GM12878 (cell line): ENCODE measurements around the gene GNAQ. TPM values are rescaled to one million over a fixed set of nuclear protein-coding genes. Genes with fewer than 3 reads are reported as not detected.

ENCODE experiments used
- ATAC-seq: fragments of 200-7000 bp; cut with Tn5 transposase; 3 replicates; pipeline ENCODE4 v1.9.1; 2020; ENCODE audit warnings: mild to moderate bottlenecking, moderate library complexity
- BruUV-seq: library from RNA; stranded (reverse); fragments of 400-500 nt; replicated peaks from 2 replicates; lab custom pipeline; 2021; lab: Mats Ljungman, UMichigan
- CTCF ChIA-PET: fragments of 300-600 bp; sonication (Branson Sonifier 250); formaldehyde crosslinking; extraction: SDS; loops from one replicate; lab custom pipeline; 2021; ENCODE audit warnings: inconsistent platforms; lab: Yijun Ruan, JAX
- POLR2A ChIA-PET: fragments of 350-600 bp; formaldehyde crosslinking; extraction: SDS; loops from one replicate; lab custom pipeline; 2021; ENCODE audit warnings: inconsistent platforms; lab: Charles Lee
- RAD21 ChIA-PET: fragments of 300-600 bp; sonication (Branson Sonifier 250); formaldehyde crosslinking; loops from one replicate; lab custom pipeline; 2023; ENCODE audit warnings: antibody characterized with exemption; ENCODE audit not compliant: unreplicated experiment; lab: Charles Lee
- SMC1A ChIA-PET: fragments of 300-600 bp; sonication (Branson Sonifier 250); formaldehyde crosslinking; loops from one replicate; lab custom pipeline; 2023; ENCODE audit not compliant: unreplicated experiment, uncharacterized antibody; lab: Charles Lee
- DNase-seq: peaks from one replicate; pipeline ENCODE4 v3.0.0-alpha.2; 2011; ENCODE audit warnings: low read depth, low spot score
- FAIRE-seq: peaks from 3 replicates; lab custom pipeline; 2011; peaks lifted over from hg19 to GRCh38; lab: Jason Lieb, UNC
- H2AFZ ChIP-seq: 2 replicates; pipeline ENCODE4 v1.6.0; 2011; ENCODE audit warnings: low read depth, low read length, control low read depth; ENCODE audit not compliant: control insufficient read depth
- H3K27ac ChIP-seq: 2 replicates; pipeline ENCODE4 v1.5.1; 2011; ENCODE audit warnings: control low read depth; ENCODE audit not compliant: control insufficient read depth, insufficient read depth
- H3K27me3 ChIP-seq, 2 experiments: replicated peaks in 1 of 2; 2 replicates each; pipeline versions ENCODE4 v1.6.0 to v1.6.1; 2011; ENCODE audit warnings: low read length in 1 of 2; ENCODE audit not compliant: control insufficient read depth in 2 of 2, insufficient read depth in 2 of 2
- H3K36me3 ChIP-seq, 2 experiments: 2 replicates each; pipeline ENCODE4 v1.5.1; 2011; ENCODE audit warnings: low read length in 1 of 2; ENCODE audit not compliant: control insufficient read depth in 2 of 2, insufficient read depth in 2 of 2
- H3K4me1 ChIP-seq: 2 replicates; pipeline ENCODE4 v1.6.1; 2011; ENCODE audit warnings: mild to moderate bottlenecking, low read length, moderate library complexity, mixed read lengths; ENCODE audit not compliant: control insufficient read depth, insufficient read depth
- H3K4me2 ChIP-seq: 2 replicates; pipeline ENCODE4 v1.6.0; 2011; ENCODE audit warnings: control low read depth; ENCODE audit not compliant: control insufficient read depth, insufficient read depth
- H3K4me3 ChIP-seq: fragments of 200-600 bp; sonication (generic); 2 replicates; pipeline ENCODE4 v1.5.1; 2016
- H3K79me2 ChIP-seq: 2 replicates; pipeline ENCODE4 v1.6.0; 2011; ENCODE audit warnings: low read length; ENCODE audit not compliant: control insufficient read depth, insufficient read depth
- H3K9ac ChIP-seq: 2 replicates; pipeline ENCODE4 v1.8.0; 2011; ENCODE audit warnings: low read length, control low read depth, mixed read lengths; ENCODE audit not compliant: control insufficient read depth, insufficient read depth
- H3K9me3 ChIP-seq: replicated peaks from 3 replicates; pipeline ENCODE4 v1.5.1; 2011; ENCODE audit warnings: mild to moderate bottlenecking, low read length; ENCODE audit not compliant: control insufficient read depth, insufficient read depth
- H4K20me1 ChIP-seq: 2 replicates; pipeline ENCODE4 v1.6.0; 2011; ENCODE audit not compliant: control insufficient read depth, insufficient read depth
- CBX3 ChIP-seq: fragments of 200-600 bp; sonication (generic); IDR thresholded peaks from 2 replicates; pipeline ENCODE4 v1.6.1; 2016; ENCODE audit warnings: low read depth, borderline replicate concordance
- MXI1 ChIP-seq: fragments of 150-350 bp; IDR thresholded peaks from 2 replicates; pipeline ENCODE4 v1.6.1; 2011; ENCODE audit warnings: low read depth, mild to moderate bottlenecking, inconsistent platforms, low read length, improper control_type of control experiment
- PML ChIP-seq: IDR thresholded peaks from 2 replicates; pipeline ENCODE4 v1.6.1; 2012; ENCODE audit warnings: low read length, inconsistent platforms
- RCOR1 ChIP-seq: conservative IDR thresholded peaks from 2 replicates; pipeline ENCODE4 v1.6.1; 2012; ENCODE audit warnings: low read depth, low read length, improper control_type of control experiment
- WGBS: methylation state at CpG from one replicate; pipeline ENCODE4 v1.1.6; 2016; ENCODE audit warnings: low lambda C conversion rate; ENCODE audit not compliant: insufficient replicate concordance, insufficient coverage; ENCODE audit errors: missing lambda C conversion rate; 5-methylcytosine and 5-hydroxymethylcytosine counted together
- in situ Hi-C: fragments of 300-500 bp; cut with MboI; formaldehyde crosslinking; loops from 9 replicates; pipeline ENCODE4 v1.14.3; 2018; ENCODE audit warnings: mixed read lengths
- intact Hi-C: fragments of 100-400 bp; cut with micrococcal nuclease; formaldehyde crosslinking; loops from one replicate; pipeline ENCODE4 v1.14.2; 2022; ENCODE audit not compliant: unreplicated experiment
- polyA plus RNA-seq, 11 experiments: library from polyadenylated mRNA; depleted of rRNA in 4 of 11; unstranded in 6 of 11; stranded (reverse) in 5 of 11; fragments of >200 nt; fragmentation: Nextera tagmentation in 4 of 11; fragmentation: Illumina TruSeq in 1 of 11; extraction: Ambion mirVana in 4 of 11; extraction: Trizol in 1 of 11; gene quantifications; 1 replicate in 1 of 11; 2 replicates in 10 of 11; pipeline versions ENCODE4 v1.2.1 to v1.2.3, GENCODE V29; 2011 to 2016; ENCODE audit warnings: inconsistent platforms in 2 of 11, missing spikeins in 2 of 11, low read depth in 1 of 11
- total RNA-seq, 4 experiments: library from RNA; depleted of rRNA in 3 of 4; stranded (reverse); fragments of >200 nt in 3 of 4; fragmentation: Illumina TruSeq in 1 of 4; extraction: Trizol in 1 of 4; gene quantifications; 2 replicates each; pipeline versions ENCODE4 v1.2.1 to v1.2.3, GENCODE V29; 2013 to 2021
- TF ChIP-seq, protein P1 (sequence below): fragments of 450-650 bp; IDR thresholded peaks from 2 replicates; pipeline ENCODE4 v1.6.1; 2017; ENCODE audit warnings: mild to moderate bottlenecking, low read depth, inconsistent platforms; ENCODE audit not compliant: poor library complexity, severe bottlenecking

Gene GNAQ
- total and polyA plus RNA-seq, 10 of the 15 experiments (the other 5 are each of a cell fraction or from before 2014, with no cell fraction given) = 0.15 to 47.2 (median 0.49) TPM

DNA sequence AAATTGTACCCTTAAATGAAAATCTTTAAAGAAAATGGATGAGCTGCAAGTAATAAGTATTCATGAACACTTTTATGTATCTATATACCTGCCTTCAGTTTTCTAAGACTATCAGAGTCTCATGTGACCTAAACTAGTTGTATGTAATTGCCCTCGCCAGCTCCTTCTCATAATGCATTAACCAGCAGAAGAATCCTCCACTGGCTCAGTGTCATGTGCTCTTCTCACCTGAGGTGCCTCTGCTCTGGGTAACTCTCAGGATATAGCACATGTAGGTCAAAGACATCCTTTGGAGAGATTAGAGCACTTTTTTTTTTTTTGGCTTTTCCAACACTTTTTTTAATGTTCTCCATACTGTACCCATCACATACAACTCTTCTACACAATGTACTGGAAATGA, 199.8 kb downstream of the GNAQ start:
- CTCF ChIA-PET = interaction anchor here (0.7 to 2.0 kb wide), 3 partner anchors 10 to 146 kb away, joined by 3 to 13 read pairs (median 3); no protein-coding TSS in a partner anchor
- SMC1A ChIA-PET = interaction anchor here (0.5 to 1.7 kb wide), 6 partner anchors 8 to 204 kb away, joined by 3 to 6 read pairs (median 3); no protein-coding TSS in a partner anchor
- Histone ChIP-seq H3K79me2 (no peaks in the 10 kb centered on the region), H3K4me2 (no peak overlapping the region), H3K27ac (no peak overlapping the region), H3K27me3 (no peaks in the 10 kb centered on the region; a peak in 1 of 4 replicates), H3K9me3 (no peaks in the 10 kb centered on the region), H4K20me1 (no peaks in the 10 kb centered on the region), H3K36me3 (no peaks in the 10 kb centered on the region), H2AFZ (no peak overlapping the region), H3K4me1 (no peaks in the 10 kb centered on the region), H3K4me3 (no peak overlapping the region), H3K9ac (no peak overlapping the region)
- 26% methylated on average over 1 of the region's 1 CpG for whole genome bisulfite sequencing
- FAIRE-seq (no peak), ATAC-seq (no peak), DNase-seq (no peak)
- intact Hi-C loops = no loop called here
- POLR2A ChIA-PET = interaction anchor here (0.7 kb wide), 1 partner anchor 36 kb away, joined by 5 read pairs; no protein-coding TSS in a partner anchor
- RAD21 ChIA-PET = interaction anchor here (0.8 to 1.5 kb wide), 2 partner anchors 145 to 290 kb away, joined by 3 read pairs; no protein-coding TSS in a partner anchor
- TF ChIP-seq PML (no peak), CBX3 (no peak), MXI1 (no peak), RCOR1 (no peak)
- TF ChIP-seq, protein P1, sequence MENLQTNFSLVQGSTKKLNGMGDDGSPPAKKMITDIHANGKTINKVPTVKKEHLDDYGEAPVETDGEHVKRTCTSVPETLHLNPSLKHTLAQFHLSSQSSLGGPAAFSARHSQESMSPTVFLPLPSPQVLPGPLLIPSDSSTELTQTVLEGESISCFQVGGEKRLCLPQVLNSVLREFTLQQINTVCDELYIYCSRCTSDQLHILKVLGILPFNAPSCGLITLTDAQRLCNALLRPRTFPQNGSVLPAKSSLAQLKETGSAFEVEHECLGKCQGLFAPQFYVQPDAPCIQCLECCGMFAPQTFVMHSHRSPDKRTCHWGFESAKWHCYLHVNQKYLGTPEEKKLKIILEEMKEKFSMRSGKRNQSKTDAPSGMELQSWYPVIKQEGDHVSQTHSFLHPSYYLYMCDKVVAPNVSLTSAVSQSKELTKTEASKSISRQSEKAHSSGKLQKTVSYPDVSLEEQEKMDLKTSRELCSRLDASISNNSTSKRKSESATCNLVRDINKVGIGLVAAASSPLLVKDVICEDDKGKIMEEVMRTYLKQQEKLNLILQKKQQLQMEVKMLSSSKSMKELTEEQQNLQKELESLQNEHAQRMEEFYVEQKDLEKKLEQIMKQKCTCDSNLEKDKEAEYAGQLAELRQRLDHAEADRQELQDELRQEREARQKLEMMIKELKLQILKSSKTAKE = no peak
- BruUV-seq = no TSS peak
- in situ Hi-C loops = no loop called here
